ENCODE data around the gene SLC38A10. TPM values are rescaled to one million over a fixed set of nuclear protein-coding genes. Genes with fewer than 3 reads are reported as not detected.
A peak's percentile ranks its signal among the peaks of the same experiment; 100 is the strongest.

Gene SLC38A10
- total RNA-seq, 2 donors from 2014 or later = 84.7 to 86.7 TPM

- DNase-seq (no peak), ATAC-seq (no peak)
- intact Hi-C loops (cut with DNase I, micrococcal nuclease) = no loop called here
Measured at GRCh38 chr17:81287741-81288430, 7.2 kb downstream of the SLC38A10 start.

- ATAC-seq = no peak
- intact Hi-C loops (cut with DNase I, micrococcal nuclease) = no loop called here
- no peak for DNase-seq
Measured at GRCh38 chr17:81287152-81287551, 8.0 kb downstream of the SLC38A10 start.

GRCh38 chr17:81286491-81287145 lies 8.5 kb downstream of the SLC38A10 start:
- intact Hi-C loops (cut with DNase I, micrococcal nuclease) = no loop called here
- DNase-seq = no peak
- no peak for ATAC-seq

- ATAC-seq (no peak), DNase-seq (no peak)
- intact Hi-C loops (cut with DNase I, micrococcal nuclease) = no loop called here
Measured at GRCh38 chr17:81285894-81286293, 9.2 kb downstream of the SLC38A10 start.

GRCh38 chr17:81285179-81285878 lies 9.8 kb downstream of the SLC38A10 start:
- peak; percentile 62 to 69 for DNase-seq
- intact Hi-C loops (cut with DNase I, micrococcal nuclease) = no loop called here
- peak; percentile 35 for ATAC-seq

GRCh38 chr17:81282876-81283275 lies 12.2 kb downstream of the SLC38A10 start:
- no peak for DNase-seq
- no peak for ATAC-seq
- intact Hi-C loops (cut with DNase I, micrococcal nuclease) = no loop called here

GRCh38 chr17:81282141-81282540 lies 13.0 kb downstream of the SLC38A10 start:
- intact Hi-C loops (cut with DNase I, micrococcal nuclease) = no loop called here
- DNase-seq (no peak), ATAC-seq (no peak)

GRCh38 chr17:81280571-81280970 lies 14.5 kb downstream of the SLC38A10 start:
- intact Hi-C loops (cut with DNase I, micrococcal nuclease) = no loop called here
- DNase-seq (no peak), ATAC-seq (no peak)

GRCh38 chr17:81279278-81280275 lies 15.5 kb downstream of the SLC38A10 start:
- intact Hi-C loops (cut with DNase I, micrococcal nuclease) = no loop called here
- ATAC-seq (no peak), DNase-seq (no peak)

GRCh38 chr17:81278831-81279230 lies 16.3 kb downstream of the SLC38A10 start:
- no peak for ATAC-seq
- no peak for DNase-seq

GRCh38 chr17:81277946-81278693 lies 17.0 kb downstream of the SLC38A10 start:
- ATAC-seq (no peak), DNase-seq (peak in 1 of 2 donors; percentile 58)
- intact Hi-C loops (cut with DNase I, micrococcal nuclease) = no loop called here

More at GRCh38 chr17:81278831-81279230, 16.3 kb downstream of the SLC38A10 start:
- intact Hi-C loops (cut with DNase I, micrococcal nuclease) = no loop called here

GRCh38 chr17:81277421-81277820 lies 17.7 kb downstream of the SLC38A10 start:
- intact Hi-C loops (cut with DNase I, micrococcal nuclease) = no loop called here
- ATAC-seq (peak; percentile 93), DNase-seq (peak in 1 of 2 donors; percentile 56)

GRCh38 chr17:81276781-81277180 lies 18.3 kb downstream of the SLC38A10 start:
- DNase-seq = no peak
- ATAC-seq = no peak

GRCh38 chr17:81274471-81274855 lies 20.6 kb downstream of the SLC38A10 start:
- DNase-seq = no peak
- intact Hi-C loops (cut with DNase I, micrococcal nuclease) = no loop called here
- no peak for ATAC-seq

More at GRCh38 chr17:81276781-81277180, 18.3 kb downstream of the SLC38A10 start:
- intact Hi-C loops (cut with DNase I, micrococcal nuclease) = no loop called here

- intact Hi-C loops (cut with DNase I, micrococcal nuclease) = no loop called here
- no peak for DNase-seq
- no peak for ATAC-seq
Measured at GRCh38 chr17:81273698-81274470, 21.2 kb downstream of the SLC38A10 start.

GRCh38 chr17:81272616-81273015 lies 22.5 kb downstream of the SLC38A10 start:
- ATAC-seq (no peak), DNase-seq (no peak)
- intact Hi-C loops (cut with DNase I, micrococcal nuclease) = no loop called here

GRCh38 chr17:81271226-81271625 lies 23.9 kb downstream of the SLC38A10 start:
- DNase-seq (no peak), ATAC-seq (no peak)
- intact Hi-C loops (cut with DNase I, micrococcal nuclease) = no loop called here
